ENCODE results near the gene DSC1. TPM values are rescaled to one million over a fixed set of nuclear protein-coding genes. Genes with fewer than 3 reads are reported as not detected.

Gene DSC1, protein sequence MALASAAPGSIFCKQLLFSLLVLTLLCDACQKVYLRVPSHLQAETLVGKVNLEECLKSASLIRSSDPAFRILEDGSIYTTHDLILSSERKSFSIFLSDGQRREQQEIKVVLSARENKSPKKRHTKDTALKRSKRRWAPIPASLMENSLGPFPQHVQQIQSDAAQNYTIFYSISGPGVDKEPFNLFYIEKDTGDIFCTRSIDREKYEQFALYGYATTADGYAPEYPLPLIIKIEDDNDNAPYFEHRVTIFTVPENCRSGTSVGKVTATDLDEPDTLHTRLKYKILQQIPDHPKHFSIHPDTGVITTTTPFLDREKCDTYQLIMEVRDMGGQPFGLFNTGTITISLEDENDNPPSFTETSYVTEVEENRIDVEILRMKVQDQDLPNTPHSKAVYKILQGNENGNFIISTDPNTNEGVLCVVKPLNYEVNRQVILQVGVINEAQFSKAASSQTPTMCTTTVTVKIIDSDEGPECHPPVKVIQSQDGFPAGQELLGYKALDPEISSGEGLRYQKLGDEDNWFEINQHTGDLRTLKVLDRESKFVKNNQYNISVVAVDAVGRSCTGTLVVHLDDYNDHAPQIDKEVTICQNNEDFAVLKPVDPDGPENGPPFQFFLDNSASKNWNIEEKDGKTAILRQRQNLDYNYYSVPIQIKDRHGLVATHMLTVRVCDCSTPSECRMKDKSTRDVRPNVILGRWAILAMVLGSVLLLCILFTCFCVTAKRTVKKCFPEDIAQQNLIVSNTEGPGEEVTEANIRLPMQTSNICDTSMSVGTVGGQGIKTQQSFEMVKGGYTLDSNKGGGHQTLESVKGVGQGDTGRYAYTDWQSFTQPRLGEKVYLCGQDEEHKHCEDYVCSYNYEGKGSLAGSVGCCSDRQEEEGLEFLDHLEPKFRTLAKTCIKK
- not detected in 2 replicates for total RNA-seq (2014; rRNA removed; shearing (Covaris generic))

DNA sequence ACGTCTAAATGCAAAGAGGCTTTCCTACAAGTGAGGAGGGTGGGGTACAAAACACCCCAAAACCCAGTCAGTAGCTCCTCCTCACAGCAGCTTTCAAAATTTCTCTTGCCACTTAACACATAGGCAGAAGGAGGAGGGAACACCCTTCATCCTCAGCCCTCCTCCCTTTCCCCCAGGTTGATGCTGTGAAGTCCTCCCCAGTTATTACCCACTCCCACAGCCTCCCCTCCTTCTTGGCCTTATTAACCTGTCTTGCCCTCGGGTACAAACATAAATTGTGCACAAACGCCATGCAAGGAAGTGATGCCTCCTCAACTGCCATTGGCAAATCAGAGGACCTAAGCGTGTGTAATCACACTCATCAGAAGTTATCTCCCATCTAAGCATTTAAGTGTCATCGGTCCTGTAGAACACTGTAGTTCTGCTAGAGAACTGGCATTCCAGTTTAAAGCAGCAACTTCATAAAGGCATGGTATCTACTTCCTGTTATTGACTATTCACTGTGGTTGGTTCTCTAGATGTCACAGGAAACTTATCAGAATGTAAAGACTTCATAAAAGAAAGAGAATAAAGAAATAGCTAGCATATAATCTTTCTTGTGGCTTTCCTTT, at the start of gene DSC1:
Gene DSC1 (minus strand): TSS at position 32 of the 611 bp plus-strand sequence. CDS start 262 bp downstream, outside the sequence.
- H3K9me3 ChIP-seq (replicated peaks): no peaks in the 10 kb centered on the region
- H3K4me1 ChIP-seq (replicated peaks): no peaks in the 10 kb centered on the region
- no peak within 1 kb of the TSS for H3K4me3 ChIP-seq
- H3K27ac ChIP-seq: no peak within 1 kb of the TSS
- H3K27me3 ChIP-seq (replicated peaks): no peaks in the 10 kb centered on the region; the same call in 1 of the 2 replicates
- DNase-seq (ENCODE audit: low read depth in 1 of 2, low spot score in 2 of 2): no peak
- no peaks in the 10 kb centered on the region for H3K36me3 ChIP-seq

DNA sequence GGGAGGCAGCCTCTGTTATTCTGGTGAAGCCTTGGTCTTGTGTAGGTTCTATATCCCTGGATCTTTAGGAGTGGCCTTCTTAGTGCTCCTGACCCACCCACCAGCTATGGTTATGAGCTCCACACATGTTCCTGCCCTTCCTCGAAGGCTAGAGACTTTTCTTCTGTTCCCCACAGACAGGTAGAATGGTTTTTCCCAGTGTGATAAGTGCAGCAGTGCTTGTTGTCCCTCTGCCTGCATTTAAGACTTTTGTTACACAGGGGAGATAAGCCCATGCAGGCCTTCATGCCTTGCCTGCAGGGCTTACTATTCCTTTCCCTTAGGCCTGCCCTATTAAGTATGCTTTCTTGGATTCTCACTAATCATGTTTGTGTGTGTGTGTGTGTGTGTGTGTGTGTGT, 48.4 kb upstream of the DSC1 start:
- Histone ChIP-seq H3K4me1 (replicated peaks) (peaks cover 4% of the 10 kb centered on the region), H3K27ac (no peak overlapping the region), H3K27me3 (replicated peaks) (no peaks in the 10 kb centered on the region), H3K4me3 (no peak overlapping the region), H3K36me3 (no peaks in the 10 kb centered on the region), H3K9me3 (replicated peaks) (no peaks in the 10 kb centered on the region; the same call in 1 of the 2 replicates)
- DNase-seq (ENCODE audit: low read depth in 1 of 2, low spot score in 2 of 2): no peak

DNA sequence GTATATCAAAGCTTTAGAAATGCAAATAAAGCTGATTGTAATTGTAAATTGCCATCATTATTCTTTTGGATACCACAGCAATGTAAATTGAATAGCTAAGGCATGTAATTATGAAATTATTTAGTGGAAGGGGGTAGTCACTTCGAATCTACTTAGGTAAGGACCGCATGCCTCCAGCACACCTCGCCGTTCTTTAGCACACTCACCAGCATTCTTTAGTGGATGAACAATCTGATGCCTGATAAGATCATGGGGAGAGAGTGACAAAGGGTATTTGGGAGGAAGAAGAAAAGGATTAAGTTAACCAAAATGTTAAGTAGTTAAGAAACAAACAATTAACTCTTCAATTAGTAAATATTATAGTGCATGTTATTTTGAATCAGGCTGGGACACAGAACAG, 46.4 kb upstream of the DSC1 start:
- Histone ChIP-seq H3K27me3 (replicated peaks) (no peaks in the 10 kb centered on the region), H3K9me3 (replicated peaks) (no peaks in the 10 kb centered on the region; the same call in 1 of the 2 replicates), H3K36me3 (no peaks in the 10 kb centered on the region), H3K4me3 (no peak overlapping the region), H3K4me1 (replicated peaks) (peaks cover 4% of the 10 kb centered on the region), H3K27ac (no peak overlapping the region)
- no peak for DNase-seq (ENCODE audit: low read depth in 1 of 2, low spot score in 2 of 2)

DNA sequence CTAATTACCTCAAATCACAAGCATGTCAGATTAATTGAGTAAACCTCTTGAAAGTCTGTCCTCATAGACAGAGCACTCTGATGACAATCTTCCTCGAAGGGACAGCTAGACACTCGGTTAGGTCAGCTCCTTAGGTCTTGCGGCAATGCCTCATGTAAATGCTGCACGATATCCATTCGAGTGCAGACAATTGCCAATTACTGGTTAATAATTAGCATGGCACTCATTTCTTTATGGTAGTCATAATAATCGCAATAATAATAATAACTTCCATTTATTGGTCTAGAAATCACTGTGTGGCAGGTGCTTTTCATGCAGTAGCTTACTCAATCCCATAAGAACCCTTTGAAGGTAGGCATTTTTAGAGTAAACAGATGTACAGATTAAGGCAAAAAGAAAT, 44.7 kb upstream of the DSC1 start:
- H3K27ac ChIP-seq: no peak overlapping the region
- H3K4me3 ChIP-seq: no peak overlapping the region
- no peaks in the 10 kb centered on the region; the same call in 1 of the 2 replicates for H3K9me3 ChIP-seq (replicated peaks)
- DNase-seq (ENCODE audit: low read depth in 1 of 2, low spot score in 2 of 2): no peak
- no peaks in the 10 kb centered on the region for H3K36me3 ChIP-seq
- peaks cover 4% of the 10 kb centered on the region for H3K4me1 ChIP-seq (replicated peaks)
- H3K27me3 ChIP-seq (replicated peaks): no peaks in the 10 kb centered on the region

DNA sequence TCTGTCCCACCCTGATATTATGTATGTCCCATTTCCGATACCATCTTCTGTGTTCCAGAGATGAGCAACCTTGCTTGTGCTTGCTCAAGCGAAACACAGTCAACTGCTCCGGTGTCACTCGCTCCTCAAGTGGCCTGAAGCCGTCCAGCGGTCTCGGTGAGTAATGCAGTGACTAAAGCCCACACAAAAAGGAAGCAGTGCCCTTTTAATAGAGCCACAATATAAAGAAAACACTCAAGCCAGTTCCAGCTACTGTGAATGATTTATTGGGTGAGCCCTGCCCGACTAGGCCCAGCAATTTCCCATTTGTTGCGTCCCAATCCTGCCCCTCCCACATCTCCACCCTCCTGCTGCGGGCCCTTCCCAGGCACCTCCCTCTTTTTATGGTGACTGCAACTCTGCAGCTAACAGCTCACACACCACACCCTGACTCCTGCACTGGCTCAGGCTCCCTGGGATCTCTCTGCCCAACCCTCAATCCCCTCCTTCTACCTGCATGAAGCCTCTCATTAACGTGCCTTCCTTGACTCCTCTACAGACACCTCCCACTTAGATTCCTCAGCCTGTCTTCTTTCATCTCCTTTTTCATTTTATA, 44.2 kb upstream of the DSC1 start:
- H3K27ac ChIP-seq: no peak overlapping the region
- no peaks in the 10 kb centered on the region for H3K27me3 ChIP-seq (replicated peaks)
- peak; percentile 76 to 79 for DNase-seq (ENCODE audit: low read depth in 1 of 2, low spot score in 2 of 2)
- H3K4me3 ChIP-seq: no peak overlapping the region
- no peaks in the 10 kb centered on the region for H3K36me3 ChIP-seq
- no peaks in the 10 kb centered on the region; the same call in 1 of the 2 replicates for H3K9me3 ChIP-seq (replicated peaks)
- peaks cover 4% of the 10 kb centered on the region for H3K4me1 ChIP-seq (replicated peaks)

DNA sequence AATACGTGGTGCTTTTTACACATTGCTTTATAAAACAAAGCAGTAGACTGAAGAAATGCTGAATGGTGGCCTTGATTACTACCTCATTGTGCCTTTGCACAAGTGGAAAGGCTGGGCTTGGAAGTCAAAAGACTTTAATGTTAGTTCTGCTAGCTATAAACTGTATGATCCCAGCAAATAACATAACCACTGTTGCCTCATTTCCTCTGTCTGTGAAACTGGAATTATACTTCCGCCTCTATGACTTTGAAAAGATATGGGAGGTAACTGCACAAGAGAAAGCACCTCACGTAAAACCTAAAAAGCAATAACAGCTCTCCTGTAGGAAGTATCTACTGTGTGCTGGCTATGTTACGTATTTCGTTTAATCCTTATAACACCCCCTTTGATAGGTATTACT, 43.4 kb upstream of the DSC1 start:
- Histone ChIP-seq H3K27ac (no peak overlapping the region), H3K4me3 (no peak overlapping the region), H3K4me1 (replicated peaks) (peaks cover 4% of the 10 kb centered on the region), H3K9me3 (replicated peaks) (no peaks in the 10 kb centered on the region; the same call in 1 of the 2 replicates), H3K27me3 (replicated peaks) (no peaks in the 10 kb centered on the region), H3K36me3 (no peaks in the 10 kb centered on the region)
- no peak for DNase-seq (ENCODE audit: low read depth in 1 of 2, low spot score in 2 of 2)

DNA sequence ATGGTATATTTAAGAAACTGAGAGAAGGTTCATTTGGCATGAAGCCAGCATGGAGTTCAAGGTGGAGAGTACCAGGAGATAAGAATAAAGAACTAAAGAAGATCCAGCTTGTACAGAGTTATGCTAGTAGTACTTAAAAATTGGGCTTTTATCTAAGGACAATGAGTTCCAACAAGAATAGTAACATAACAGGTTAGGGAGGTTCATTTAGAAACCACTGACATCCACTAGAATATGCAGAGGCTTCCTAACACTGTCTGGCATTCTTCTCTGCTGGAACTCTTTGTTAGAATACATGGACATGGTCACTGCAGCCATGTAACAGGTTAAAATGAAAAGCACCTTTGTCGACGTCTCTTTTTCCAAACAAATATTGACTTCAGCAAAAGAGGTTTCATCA, 42.6 kb upstream of the DSC1 start:
- Histone ChIP-seq H3K27ac (no peak overlapping the region), H3K27me3 (replicated peaks) (no peaks in the 10 kb centered on the region), H3K4me1 (replicated peaks) (peaks cover 4% of the 10 kb centered on the region), H3K9me3 (replicated peaks) (no peaks in the 10 kb centered on the region; the same call in 1 of the 2 replicates), H3K4me3 (no peak overlapping the region), H3K36me3 (no peaks in the 10 kb centered on the region)
- DNase-seq (ENCODE audit: low read depth in 1 of 2, low spot score in 2 of 2): no peak

DNA sequence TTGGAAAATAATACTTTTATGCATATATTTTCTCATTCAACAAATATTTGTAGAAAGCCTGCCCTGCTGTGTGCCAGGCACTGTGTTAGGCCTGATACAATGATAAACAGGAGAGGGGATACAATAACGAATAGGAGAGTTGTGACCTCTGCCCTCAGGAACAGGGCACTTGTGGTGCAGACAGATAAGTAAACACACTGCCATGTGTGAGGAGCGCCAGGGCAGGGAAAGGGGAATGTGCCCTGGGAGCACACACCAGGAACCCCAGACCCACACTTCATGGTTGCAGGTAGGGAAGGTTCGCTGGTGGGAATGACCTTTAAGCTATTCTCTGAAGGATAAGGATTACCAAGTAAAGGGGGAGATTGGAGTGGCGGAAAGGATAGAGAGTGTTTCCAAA, 42.2 kb upstream of the DSC1 start:
- no peak for DNase-seq (ENCODE audit: low read depth in 1 of 2, low spot score in 2 of 2)
- no peak overlapping the region for H3K27ac ChIP-seq
- H3K4me3 ChIP-seq: no peak overlapping the region
- H3K9me3 ChIP-seq (replicated peaks): no peaks in the 10 kb centered on the region; the same call in 1 of the 2 replicates
- H3K27me3 ChIP-seq (replicated peaks): no peaks in the 10 kb centered on the region
- H3K4me1 ChIP-seq (replicated peaks): peaks cover 4% of the 10 kb centered on the region
- H3K36me3 ChIP-seq: no peaks in the 10 kb centered on the region

DNA sequence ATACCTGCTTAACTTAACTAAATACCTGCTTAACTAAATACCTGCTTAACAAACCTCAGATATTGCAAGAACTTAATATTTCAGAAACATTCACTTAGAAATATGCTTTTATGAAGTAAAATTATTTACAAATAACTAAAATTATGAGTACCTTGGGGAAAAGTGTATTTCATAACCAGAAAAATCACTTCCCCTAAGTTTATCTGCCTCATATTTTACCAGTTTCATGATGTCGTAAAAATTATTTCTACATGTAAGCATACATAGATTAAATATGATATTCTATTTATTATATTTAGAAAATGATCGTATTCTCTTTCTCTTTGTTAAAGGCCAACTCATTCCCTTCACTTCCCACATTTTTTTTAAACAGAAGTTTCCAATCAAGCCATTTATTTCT, 41.5 kb upstream of the DSC1 start:
- DNase-seq (ENCODE audit: low read depth in 1 of 2, low spot score in 2 of 2): no peak
- H3K27ac ChIP-seq: no peak overlapping the region
- H3K4me1 ChIP-seq (replicated peaks): peaks cover 4% of the 10 kb centered on the region
- no peaks in the 10 kb centered on the region; the same call in 1 of the 2 replicates for H3K9me3 ChIP-seq (replicated peaks)
- H3K4me3 ChIP-seq: no peak overlapping the region
- H3K27me3 ChIP-seq (replicated peaks): no peaks in the 10 kb centered on the region
- H3K36me3 ChIP-seq: no peaks in the 10 kb centered on the region

DNA sequence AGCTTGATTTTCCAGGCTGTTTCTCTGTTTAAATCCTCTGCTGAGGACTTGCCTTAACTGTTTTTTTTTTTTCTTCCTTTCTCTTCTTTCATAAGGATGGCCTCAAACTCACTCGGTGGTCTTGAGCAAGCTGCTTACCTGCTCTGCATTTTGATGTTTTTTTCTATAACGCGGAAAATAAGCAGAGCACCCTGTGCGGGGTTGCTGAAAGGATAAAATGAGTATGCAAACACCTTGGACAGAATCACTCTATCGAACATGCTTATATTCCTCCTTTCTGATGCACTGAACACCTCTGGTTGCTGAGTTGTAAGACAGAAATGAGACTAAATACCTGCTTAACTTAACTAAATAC, 41.1 kb upstream of the DSC1 start:
- no peak overlapping the region for H3K27ac ChIP-seq
- no peak overlapping the region for H3K4me3 ChIP-seq
- no peaks in the 10 kb centered on the region for H3K36me3 ChIP-seq
- H3K4me1 ChIP-seq (replicated peaks): peaks cover 4% of the 10 kb centered on the region
- no peaks in the 10 kb centered on the region for H3K27me3 ChIP-seq (replicated peaks)
- no peaks in the 10 kb centered on the region; the same call in 1 of the 2 replicates for H3K9me3 ChIP-seq (replicated peaks)
- DNase-seq (ENCODE audit: low read depth in 1 of 2, low spot score in 2 of 2): no peak

DNA sequence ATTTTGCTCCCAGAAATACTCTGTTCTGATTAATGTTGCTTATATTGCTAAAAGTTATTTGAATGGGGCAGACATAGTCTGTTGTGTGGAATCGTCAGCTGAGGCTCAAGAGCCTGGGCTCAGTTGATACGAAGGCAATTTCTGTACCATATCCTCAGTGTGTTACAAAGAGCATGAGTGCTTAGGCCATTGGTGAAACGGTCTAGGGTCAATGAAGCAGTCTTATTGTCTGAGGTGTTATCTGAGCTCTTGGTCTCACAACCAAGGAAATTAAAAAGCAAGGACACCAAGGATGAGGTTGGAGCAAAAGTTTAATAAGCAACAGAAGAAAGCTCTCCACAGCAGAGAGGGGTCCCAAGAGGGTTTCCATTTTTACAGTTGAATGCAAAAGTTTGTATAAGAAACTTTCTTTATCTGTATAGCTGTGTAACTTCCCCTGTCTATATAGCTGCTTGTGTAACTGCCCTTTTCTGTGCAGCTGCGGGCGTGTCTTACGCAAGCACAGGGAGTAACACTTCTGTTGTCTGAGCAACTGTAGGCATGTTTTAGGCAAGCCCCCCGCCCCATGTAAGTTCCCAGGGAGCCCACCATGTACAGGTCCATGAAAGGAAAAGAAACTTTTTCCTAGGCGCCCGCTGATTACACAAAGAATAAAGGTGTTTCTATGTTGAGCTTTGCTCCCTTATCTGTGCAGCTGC, 40.6 kb upstream of the DSC1 start:
- no peak for DNase-seq (ENCODE audit: low read depth in 1 of 2, low spot score in 2 of 2)
- no peak overlapping the region for H3K27ac ChIP-seq
- H3K36me3 ChIP-seq: no peaks in the 10 kb centered on the region

DNA sequence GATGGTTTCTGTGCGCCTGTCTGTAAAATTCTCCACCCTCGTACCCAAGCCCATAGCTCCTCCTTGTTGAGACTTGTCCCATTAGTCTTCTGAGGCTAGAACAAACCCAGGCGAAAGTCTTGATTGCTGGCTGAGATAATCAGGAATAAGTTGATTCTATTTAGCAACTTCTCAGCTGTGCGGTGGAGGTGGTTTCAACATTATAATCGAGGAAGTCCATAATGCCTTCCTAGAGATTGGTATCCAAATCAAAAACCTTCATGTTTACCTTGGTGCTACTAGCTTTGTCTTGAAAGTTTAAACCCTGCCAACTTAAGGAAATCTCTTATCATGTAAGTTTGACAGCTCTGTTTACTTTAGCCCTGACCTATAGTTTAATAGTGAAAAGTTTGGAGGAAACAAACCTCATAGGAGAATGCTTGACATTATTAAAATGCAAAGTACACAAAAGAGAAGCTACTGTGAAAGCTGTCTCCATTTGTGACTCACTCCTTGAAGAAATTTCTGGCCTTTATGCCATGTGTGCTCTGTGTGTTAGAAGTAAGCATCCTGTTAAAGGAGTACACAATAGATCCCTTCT, 36.6 kb upstream of the DSC1 start:
- H3K4me3 ChIP-seq: no peak overlapping the region
- no peak for DNase-seq (ENCODE audit: low read depth in 1 of 2, low spot score in 2 of 2)
- H3K9me3 ChIP-seq (replicated peaks): no peaks in the 10 kb centered on the region
- no peaks in the 10 kb centered on the region for H3K27me3 ChIP-seq (replicated peaks)
- H3K27ac ChIP-seq: no peak overlapping the region
- no peaks in the 10 kb centered on the region for H3K4me1 ChIP-seq (replicated peaks)
- no peaks in the 10 kb centered on the region for H3K36me3 ChIP-seq

More for the DNA sequence above, 40.6 kb upstream of the DSC1 start:
- Histone ChIP-seq H3K4me3 (no peak overlapping the region), H3K4me1 (replicated peaks) (peaks cover 4% of the 10 kb centered on the region), H3K27me3 (replicated peaks) (no peaks in the 10 kb centered on the region), H3K9me3 (replicated peaks) (no peaks in the 10 kb centered on the region; the same call in 1 of the 2 replicates)
